A204.1 (cell line): ENCODE results near the gene ACP2.
"Not testable (repeated sequence)": the region's sequence is repeated elsewhere in the genome, so short reads cannot be mapped to it uniquely, and the experiment has no call there.

Source experiments
- FAIRE-seq: peaks from 2 replicates; lab custom pipeline; 2012; peaks lifted over from hg19 to GRCh38; lab: Jason Lieb, UNC

Gene ACP2

GRCh38 chr11:47198161-47198560, 50.5 kb downstream of the ACP2 start:
- not testable (repeated sequence) for FAIRE-seq

- no peak for FAIRE-seq
These were observed 56.5 kb downstream of the ACP2 start for GRCh38 chr11:47192111-47192510.

- FAIRE-seq = not testable (repeated sequence)
These were observed 57.5 kb downstream of the ACP2 start for GRCh38 chr11:47191137-47191536.
